WTC11 (cell line): Measurements from ENCODE around the gene HSD17B8. TPM values are rescaled to one million over a fixed set of nuclear protein-coding genes. Genes with fewer than 3 reads are reported as not detected.

Experiments
- ATAC-seq: fragments of 200-7000 bp; cut with Tn5 transposase; 2 replicates; pipeline ENCODE4 v1.10.0; 2021; ENCODE audit warnings: mild to moderate bottlenecking, moderate library complexity
- CTCF ChIA-PET: fragments of 300-600 bp; sonication (Branson Sonifier 250); formaldehyde crosslinking; loops from one replicate; lab custom pipeline; 2021; ENCODE audit warnings: antibody characterized with exemption; lab: Charles Lee
- POLR2A ChIA-PET: fragments of 350-600 bp; sonication (Branson Sonifier 250); formaldehyde crosslinking; loops from one replicate; lab custom pipeline; 2021; ENCODE audit warnings: antibody characterized with exemption; lab: Charles Lee
- DNase-seq: peaks from one replicate; pipeline ENCODE4 v3.0.0; 2021; ENCODE audit warnings: low spot score
- H3K27ac Mint-ChIP-seq: 2 replicates; pipeline ENCODE4 v1.8.0; 2021; ENCODE audit warnings: mixed read lengths
- H3K27me3 Mint-ChIP-seq: 2 replicates; pipeline ENCODE4 v1.8.0; 2021; ENCODE audit warnings: low read depth, mild to moderate bottlenecking, moderate library complexity, mixed read lengths
- H3K36me3 Mint-ChIP-seq: 2 replicates; pipeline ENCODE4 v1.8.0; 2021; ENCODE audit warnings: mixed read lengths
- H3K4me1 Mint-ChIP-seq: 2 replicates; pipeline ENCODE4 v1.8.0; 2022; ENCODE audit warnings: mixed read lengths
- H3K4me3 Mint-ChIP-seq: 2 replicates; pipeline ENCODE4 v1.8.0; 2021; ENCODE audit warnings: mild to moderate bottlenecking, moderate library complexity, mixed read lengths
- H3K9me3 Mint-ChIP-seq: 2 replicates; pipeline ENCODE4 v1.8.0; 2021; ENCODE audit warnings: mixed read lengths
- ATF6 ChIP-seq: sonication (generic); formaldehyde crosslinking; IDR thresholded peaks from 2 replicates; pipeline ENCODE4 v1.8.1; 2023; ENCODE audit warnings: mild to moderate bottlenecking, missing genetic modification reagents
- CTCF ChIP-seq: fragments of 200-600 bp; IDR thresholded peaks from 2 replicates; pipeline ENCODE4 v1.8.0; 2022; ENCODE audit warnings: antibody characterized with exemption
- ESRRA ChIP-seq: sonication (generic); formaldehyde crosslinking; IDR thresholded peaks from 2 replicates; pipeline ENCODE4 v1.8.1; 2022; ENCODE audit warnings: mild to moderate bottlenecking, missing genetic modification reagents, borderline replicate concordance
- FOXJ3 ChIP-seq: sonication (generic); formaldehyde crosslinking; IDR thresholded peaks from 2 replicates; pipeline ENCODE4 v1.9.0; 2021; ENCODE audit warnings: missing genetic modification reagents, mild to moderate bottlenecking, borderline replicate concordance
- FOXK1 ChIP-seq: sonication (generic); formaldehyde crosslinking; IDR thresholded peaks from 2 replicates; pipeline ENCODE4 v1.8.0; 2022; ENCODE audit warnings: mild to moderate bottlenecking, moderate library complexity, missing genetic modification reagents
- KAT7 ChIP-seq: sonication (generic); formaldehyde crosslinking; IDR thresholded peaks from 2 replicates; pipeline ENCODE4 v1.8.1; 2023; ENCODE audit warnings: missing genetic modification reagents, mild to moderate bottlenecking, borderline replicate concordance
- MAX ChIP-seq: sonication (generic); formaldehyde crosslinking; IDR thresholded peaks from 2 replicates; pipeline ENCODE4 v1.8.0; 2022; ENCODE audit warnings: mild to moderate bottlenecking, missing genetic modification reagents
- MXD4 ChIP-seq: fragments of 250-450 bp; sonication (Bioruptor Pico); IDR thresholded peaks from 2 replicates; pipeline ENCODE4 v1.8.0; 2021; ENCODE audit warnings: mild to moderate bottlenecking, moderate library complexity, borderline replicate concordance
- NFATC4 ChIP-seq: fragments of 250-450 bp; sonication (Bioruptor Pico); IDR thresholded peaks from 2 replicates; pipeline ENCODE4 v1.9.0; 2021; ENCODE audit warnings: mild to moderate bottlenecking
- OVOL2 ChIP-seq: fragments of 250-450 bp; sonication (Bioruptor Pico); IDR thresholded peaks from 2 replicates; pipeline ENCODE4 v1.9.0; 2021; ENCODE audit warnings: mild to moderate bottlenecking, borderline replicate concordance
- ZBTB43 ChIP-seq: sonication (generic); formaldehyde crosslinking; IDR thresholded peaks from 2 replicates; pipeline ENCODE4 v1.8.1; 2023; ENCODE audit warnings: mild to moderate bottlenecking, missing genetic modification reagents
- ZMAT4 ChIP-seq: fragments of 250-450 bp; sonication (Bioruptor Pico); IDR thresholded peaks from 2 replicates; pipeline ENCODE4 v1.9.0; 2021; ENCODE audit warnings: mild to moderate bottlenecking
- ZNF121 ChIP-seq: sonication (generic); formaldehyde crosslinking; IDR thresholded peaks from 2 replicates; pipeline ENCODE4 v1.8.0; 2023; ENCODE audit warnings: missing genetic modification reagents
- ZNF138 ChIP-seq: sonication (generic); formaldehyde crosslinking; conservative IDR thresholded peaks from 2 replicates; pipeline ENCODE4 v1.8.1; 2022; ENCODE audit warnings: mild to moderate bottlenecking, moderate library complexity, missing genetic modification reagents
- ZNF263 ChIP-seq: sonication (generic); formaldehyde crosslinking; IDR thresholded peaks from 2 replicates; pipeline ENCODE4 v1.8.1; 2022; ENCODE audit warnings: low read depth, mild to moderate bottlenecking, moderate library complexity, missing genetic modification reagents
- ZNF423 ChIP-seq: fragments of 250-450 bp; sonication (Bioruptor Pico); IDR thresholded peaks from 2 replicates; pipeline ENCODE4 v2.1.2; 2022; ENCODE audit warnings: mild to moderate bottlenecking, moderate library complexity
- total RNA-seq: library from RNA; stranded (reverse); gene quantifications from 3 replicates; pipeline ENCODE4 v1.2.3, GENCODE V29; 2021
- TF ChIP-seq, protein P1 (sequence below): fragments of 250-450 bp; sonication (Bioruptor Pico); IDR thresholded peaks from 2 replicates; pipeline ENCODE4 v2.1.2; 2022; ENCODE audit warnings: mild to moderate bottlenecking, moderate library complexity
- TF ChIP-seq, protein P2 (sequence below): sonication (generic); formaldehyde crosslinking; IDR thresholded peaks from 2 replicates; pipeline ENCODE4 v1.8.1; 2023; ENCODE audit warnings: mild to moderate bottlenecking, missing genetic modification reagents, moderate library complexity
- TF ChIP-seq, protein P3 (sequence below): sonication (generic); formaldehyde crosslinking; IDR thresholded peaks from 2 replicates; pipeline ENCODE4 v1.8.1; 2022; ENCODE audit warnings: low read depth, mild to moderate bottlenecking, moderate library complexity, missing genetic modification reagents, borderline replicate concordance

Gene HSD17B8
- total RNA-seq, 1 experiment from 2014 or later = 8.1 TPM

DNA sequence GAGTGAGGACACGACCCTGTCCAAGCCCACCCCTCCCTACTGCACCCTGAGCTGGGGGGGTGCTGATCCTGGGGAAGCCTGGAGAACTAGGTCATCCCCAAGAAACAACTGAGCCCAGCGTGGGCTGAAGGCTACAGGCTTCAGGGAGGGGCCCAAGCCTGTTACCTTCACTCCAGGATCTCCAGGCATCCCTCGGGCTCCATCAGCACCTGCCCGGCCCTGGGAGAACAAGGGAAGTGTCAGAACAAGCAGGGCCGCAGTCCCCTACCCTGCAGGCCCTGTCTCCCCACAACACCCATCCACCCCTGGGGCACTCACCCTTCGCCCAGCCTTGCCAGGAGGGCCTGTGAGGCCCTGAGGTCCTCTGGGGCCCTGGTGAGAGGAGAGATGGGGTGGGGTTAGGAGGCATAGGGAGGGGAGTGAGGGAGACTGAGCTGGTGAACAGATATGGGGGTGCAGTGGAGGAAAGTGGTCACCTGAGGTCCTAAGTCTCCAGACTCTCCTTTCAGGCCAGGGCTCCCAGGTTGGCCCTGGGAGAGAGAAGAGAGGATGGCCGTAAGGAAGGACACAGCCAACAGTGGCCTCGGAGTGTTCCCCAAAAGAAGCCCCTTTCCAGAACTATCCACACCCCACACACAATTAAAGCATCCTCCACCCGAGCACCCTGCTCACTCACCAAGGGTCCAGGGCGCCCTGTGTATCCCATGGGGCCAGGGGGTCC, 25.5 kb upstream of the HSD17B8 start:
- DNase-seq (no peak), ATAC-seq (no peak)
- peaks cover 3% of the 10 kb centered on the region for H3K4me1 Mint-ChIP-seq
- no peak overlapping the region for H3K4me3 Mint-ChIP-seq
- TF ChIP-seq CTCF (no peak), FOXK1 (no peak), ZMAT4 (CRISPR knock-in tag) (no peak), MXD4 (CRISPR knock-in tag) (no peak), ZNF263 (CRISPR knock-in tag) (no peak), OVOL2 (CRISPR knock-in tag) (no peak), MAX (no peak), FOXJ3 (no peak), ATF6 (CRISPR knock-in tag) (no peak), ZBTB43 (CRISPR knock-in tag) (no peak), KAT7 (CRISPR knock-in tag) (no peak), NFATC4 (CRISPR knock-in tag) (no peak), ESRRA (CRISPR knock-in tag) (no peak), ZNF423 (CRISPR knock-in tag) (no peak), ZNF121 (CRISPR knock-in tag) (no peak), ZNF138 (no peak)
- TF ChIP-seq, protein P1, sequence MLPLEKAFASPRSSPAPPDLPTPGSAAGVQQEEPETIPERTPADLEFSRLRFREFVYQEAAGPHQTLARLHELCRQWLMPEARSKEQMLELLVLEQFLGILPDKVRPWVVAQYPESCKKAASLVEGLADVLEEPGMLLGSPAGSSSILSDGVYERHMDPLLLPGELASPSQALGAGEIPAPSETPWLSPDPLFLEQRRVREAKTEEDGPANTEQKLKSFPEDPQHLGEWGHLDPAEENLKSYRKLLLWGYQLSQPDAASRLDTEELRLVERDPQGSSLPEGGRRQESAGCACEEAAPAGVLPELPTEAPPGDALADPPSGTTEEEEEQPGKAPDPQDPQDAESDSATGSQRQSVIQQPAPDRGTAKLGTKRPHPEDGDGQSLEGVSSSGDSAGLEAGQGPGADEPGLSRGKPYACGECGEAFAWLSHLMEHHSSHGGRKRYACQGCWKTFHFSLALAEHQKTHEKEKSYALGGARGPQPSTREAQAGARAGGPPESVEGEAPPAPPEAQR (CRISPR knock-in tag) = no peak
- TF ChIP-seq, protein P2, sequence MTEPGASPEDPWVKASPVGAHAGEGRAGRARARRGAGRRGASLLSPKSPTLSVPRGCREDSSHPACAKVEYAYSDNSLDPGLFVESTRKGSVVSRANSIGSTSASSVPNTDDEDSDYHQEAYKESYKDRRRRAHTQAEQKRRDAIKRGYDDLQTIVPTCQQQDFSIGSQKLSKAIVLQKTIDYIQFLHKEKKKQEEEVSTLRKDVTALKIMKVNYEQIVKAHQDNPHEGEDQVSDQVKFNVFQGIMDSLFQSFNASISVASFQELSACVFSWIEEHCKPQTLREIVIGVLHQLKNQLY (CRISPR knock-in tag) = no peak
- TF ChIP-seq, protein P3, sequence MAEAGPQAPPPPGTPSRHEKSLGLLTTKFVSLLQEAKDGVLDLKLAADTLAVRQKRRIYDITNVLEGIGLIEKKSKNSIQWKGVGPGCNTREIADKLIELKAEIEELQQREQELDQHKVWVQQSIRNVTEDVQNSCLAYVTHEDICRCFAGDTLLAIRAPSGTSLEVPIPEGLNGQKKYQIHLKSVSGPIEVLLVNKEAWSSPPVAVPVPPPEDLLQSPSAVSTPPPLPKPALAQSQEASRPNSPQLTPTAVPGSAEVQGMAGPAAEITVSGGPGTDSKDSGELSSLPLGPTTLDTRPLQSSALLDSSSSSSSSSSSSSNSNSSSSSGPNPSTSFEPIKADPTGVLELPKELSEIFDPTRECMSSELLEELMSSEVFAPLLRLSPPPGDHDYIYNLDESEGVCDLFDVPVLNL (CRISPR knock-in tag) = no peak
- H3K27me3 Mint-ChIP-seq = peaks cover 14% of the 10 kb centered on the region; the same call in 1 of the 2 replicates
- POLR2A ChIA-PET = no interaction called here
- no peak overlapping the region for H3K27ac Mint-ChIP-seq
- CTCF ChIA-PET = interaction anchor here (1.8 kb wide), 1 partner anchor 70 kb away, joined by 4 read pairs; no protein-coding TSS in a partner anchor
- H3K9me3 Mint-ChIP-seq = peaks cover 13% of the 10 kb centered on the region
- no peaks in the 10 kb centered on the region for H3K36me3 Mint-ChIP-seq
